ENCODE data around the gene PTPRK.

DNA sequence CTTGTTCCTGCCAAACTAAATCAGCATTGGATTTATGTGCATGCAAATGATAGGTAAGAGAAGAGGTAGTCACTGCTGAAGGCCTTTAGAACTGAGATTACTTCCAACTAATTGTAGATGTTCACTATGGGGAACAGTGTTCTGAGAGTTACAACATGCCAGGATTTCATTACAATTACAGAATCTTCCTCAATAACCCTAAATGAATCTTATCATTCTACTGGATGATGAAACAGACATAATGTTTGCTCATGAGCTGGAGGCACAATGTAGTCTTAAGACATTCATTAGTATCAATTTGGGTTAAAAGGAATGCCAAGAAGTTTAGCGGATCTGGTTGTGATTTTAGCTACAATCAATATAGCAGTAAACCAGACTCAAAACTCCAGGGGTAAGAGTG, 370.6 kb downstream of the PTPRK start:
- TF ChIP-seq CTCF (IDR thresholded peaks at IDR 0.05) (no peak), POLR2A (IDR thresholded peaks at IDR 0.05) (no peak)
